Adipocyte (in vitro differentiated cells): ENCODE data around the gene KCNA2.

Experiments used
- DNase-seq: peaks from one replicate; pipeline ENCODE4 v3.0.0-alpha.2; 2015; ENCODE audit warnings: low read depth
- H3K27me3 ChIP-seq: replicated peaks from 2 replicates; pipeline ENCODE4 v1.7.0; 2013; ENCODE audit warnings: mild to moderate bottlenecking, low read length, moderate library complexity; ENCODE audit not compliant: control insufficient read depth, insufficient read depth
- H3K36me3 ChIP-seq: 2 replicates; pipeline ENCODE4 v1.7.0; 2013; ENCODE audit warnings: low read length, mild to moderate bottlenecking, moderate library complexity; ENCODE audit not compliant: control insufficient read depth, insufficient read depth, severe bottlenecking
- H3K4me1 ChIP-seq: 2 replicates; pipeline ENCODE4 v1.7.0; 2013; ENCODE audit warnings: mild to moderate bottlenecking, low read length, moderate library complexity; ENCODE audit not compliant: control insufficient read depth, insufficient read depth
- H3K4me3 ChIP-seq: 2 replicates; pipeline ENCODE4 v1.7.0; 2013; ENCODE audit warnings: mild to moderate bottlenecking, low read length, moderate library complexity
- H3K9ac ChIP-seq: 2 replicates; pipeline ENCODE4 v1.7.0; 2013; ENCODE audit warnings: mild to moderate bottlenecking, low read length, moderate library complexity
- H3K9me3 ChIP-seq: 2 replicates; pipeline ENCODE4 v1.7.0; 2013; ENCODE audit warnings: mild to moderate bottlenecking, low read length, moderate library complexity; ENCODE audit not compliant: control insufficient read depth

The KCNA2 gene

DNA sequence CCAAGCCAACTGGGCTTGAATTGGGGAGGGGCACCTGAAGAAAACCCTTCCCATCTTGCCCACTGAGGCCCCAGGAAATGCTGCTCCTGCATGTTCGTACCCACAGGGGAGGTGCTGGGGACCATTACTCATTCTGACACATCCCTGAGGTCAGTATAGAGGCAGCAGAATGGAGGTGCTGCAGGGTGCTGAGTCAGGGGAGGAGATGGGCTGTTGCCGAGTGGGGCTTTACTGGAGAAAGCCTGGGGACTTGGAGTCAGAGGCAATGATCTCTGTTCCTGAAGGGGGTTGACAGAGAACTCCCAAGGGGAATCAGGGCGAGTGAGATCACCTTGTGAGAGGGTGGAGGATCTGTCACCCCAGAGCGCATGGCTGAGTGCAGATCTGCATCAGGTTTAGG lies 47.0 kb downstream of the KCNA2 start:
- H3K36me3 ChIP-seq: no peaks in the 10 kb centered on the region
- peaks cover 68% of the 10 kb centered on the region for H3K27me3 ChIP-seq
- H3K4me1 ChIP-seq: peaks cover 7% of the 10 kb centered on the region
- no peak overlapping the region for H3K9ac ChIP-seq
- no peaks in the 10 kb centered on the region for H3K9me3 ChIP-seq
- DNase-seq: no peak
- no peak overlapping the region for H3K4me3 ChIP-seq

DNA sequence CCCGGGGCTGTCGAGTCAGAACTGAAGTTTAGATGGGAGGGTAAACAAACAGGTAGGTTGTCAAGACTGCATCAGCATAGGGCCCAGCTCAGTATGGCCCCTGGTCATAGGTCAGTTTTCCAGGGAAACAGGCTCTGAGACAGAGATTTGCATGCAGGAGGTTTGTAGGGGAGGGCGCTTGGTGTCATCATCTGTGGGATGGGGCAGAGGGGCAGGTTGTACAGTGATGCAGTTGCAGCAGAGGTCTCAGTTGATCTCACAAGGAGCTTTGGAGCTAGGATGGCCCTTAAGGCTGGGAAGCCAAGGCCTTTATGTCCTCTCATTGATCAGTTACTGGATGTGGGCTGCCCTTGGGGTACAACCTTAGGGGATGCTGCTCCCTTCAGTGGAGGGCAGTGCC lies 48.7 kb downstream of the KCNA2 start:
- DNase-seq: no peak
- H3K36me3 ChIP-seq: no peaks in the 10 kb centered on the region
- H3K9me3 ChIP-seq: no peaks in the 10 kb centered on the region
- H3K4me3 ChIP-seq: no peak overlapping the region
- peaks cover 7% of the 10 kb centered on the region for H3K4me1 ChIP-seq
- H3K27me3 ChIP-seq: peaks cover 62% of the 10 kb centered on the region
- H3K9ac ChIP-seq: no peak overlapping the region

DNA sequence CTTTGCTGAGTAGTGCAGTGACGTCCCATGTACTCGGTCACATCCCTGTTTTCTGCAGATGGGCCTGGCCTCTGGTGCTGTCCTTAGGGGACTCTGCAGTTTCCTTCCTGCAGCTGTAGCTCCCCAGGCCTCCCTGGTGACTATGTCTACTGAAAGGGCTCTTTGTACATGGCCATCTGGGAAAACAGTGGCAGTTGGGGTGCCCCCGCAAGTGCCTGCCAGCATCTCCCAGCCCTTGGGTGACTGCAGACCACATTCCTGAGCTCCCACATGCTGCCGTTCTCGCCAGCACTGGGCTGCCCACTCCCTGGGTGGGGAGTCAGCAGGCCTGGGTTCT lies 49.7 kb downstream of the KCNA2 start:
- H3K36me3 ChIP-seq: no peaks in the 10 kb centered on the region
- DNase-seq: no peak
- peaks cover 69% of the 10 kb centered on the region for H3K27me3 ChIP-seq
- H3K4me3 ChIP-seq: no peak overlapping the region
- no peaks in the 10 kb centered on the region for H3K9me3 ChIP-seq
- no peak overlapping the region for H3K9ac ChIP-seq
- H3K4me1 ChIP-seq: peaks cover 7% of the 10 kb centered on the region

DNA sequence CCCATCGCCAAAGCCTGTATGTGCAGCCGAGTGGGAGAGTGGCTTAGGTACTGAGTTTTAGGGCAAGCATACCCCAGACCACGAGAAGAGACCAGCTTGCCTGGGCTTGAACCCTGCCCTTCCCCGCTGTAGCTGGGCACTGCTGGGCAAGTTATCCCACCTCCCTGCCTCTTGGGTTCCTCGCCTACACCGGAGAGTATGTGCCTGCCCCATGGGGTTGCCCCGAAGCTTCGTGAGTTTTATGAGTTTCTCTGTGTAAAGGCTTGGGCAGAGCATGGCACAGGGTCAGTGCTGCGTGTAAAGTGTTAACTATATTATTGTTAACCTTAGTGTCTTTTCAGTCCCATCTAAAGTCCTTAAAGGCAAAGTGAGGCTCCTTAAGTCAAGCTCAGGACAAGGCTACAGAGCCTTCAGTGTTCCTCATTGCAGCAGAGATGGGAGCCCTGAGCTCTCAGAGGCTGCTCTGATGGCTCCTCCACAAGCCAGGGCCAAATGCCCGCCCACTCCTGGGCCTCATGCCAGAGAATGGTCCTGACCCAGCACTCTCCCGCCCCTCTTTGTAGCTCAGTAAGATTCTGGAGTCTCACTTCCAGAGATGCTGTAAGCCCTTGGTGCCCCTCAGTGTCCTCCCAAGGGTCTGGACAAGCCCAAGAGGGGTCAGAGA lies 50.2 kb downstream of the KCNA2 start:
- Histone ChIP-seq H3K36me3 (no peaks in the 10 kb centered on the region), H3K9me3 (no peaks in the 10 kb centered on the region), H3K4me3 (peak overlapping the region; percentile 47), H3K4me1 (peaks cover 7% of the 10 kb centered on the region), H3K27me3 (peaks cover 74% of the 10 kb centered on the region), H3K9ac (no peak overlapping the region)
- DNase-seq: no peak

DNA sequence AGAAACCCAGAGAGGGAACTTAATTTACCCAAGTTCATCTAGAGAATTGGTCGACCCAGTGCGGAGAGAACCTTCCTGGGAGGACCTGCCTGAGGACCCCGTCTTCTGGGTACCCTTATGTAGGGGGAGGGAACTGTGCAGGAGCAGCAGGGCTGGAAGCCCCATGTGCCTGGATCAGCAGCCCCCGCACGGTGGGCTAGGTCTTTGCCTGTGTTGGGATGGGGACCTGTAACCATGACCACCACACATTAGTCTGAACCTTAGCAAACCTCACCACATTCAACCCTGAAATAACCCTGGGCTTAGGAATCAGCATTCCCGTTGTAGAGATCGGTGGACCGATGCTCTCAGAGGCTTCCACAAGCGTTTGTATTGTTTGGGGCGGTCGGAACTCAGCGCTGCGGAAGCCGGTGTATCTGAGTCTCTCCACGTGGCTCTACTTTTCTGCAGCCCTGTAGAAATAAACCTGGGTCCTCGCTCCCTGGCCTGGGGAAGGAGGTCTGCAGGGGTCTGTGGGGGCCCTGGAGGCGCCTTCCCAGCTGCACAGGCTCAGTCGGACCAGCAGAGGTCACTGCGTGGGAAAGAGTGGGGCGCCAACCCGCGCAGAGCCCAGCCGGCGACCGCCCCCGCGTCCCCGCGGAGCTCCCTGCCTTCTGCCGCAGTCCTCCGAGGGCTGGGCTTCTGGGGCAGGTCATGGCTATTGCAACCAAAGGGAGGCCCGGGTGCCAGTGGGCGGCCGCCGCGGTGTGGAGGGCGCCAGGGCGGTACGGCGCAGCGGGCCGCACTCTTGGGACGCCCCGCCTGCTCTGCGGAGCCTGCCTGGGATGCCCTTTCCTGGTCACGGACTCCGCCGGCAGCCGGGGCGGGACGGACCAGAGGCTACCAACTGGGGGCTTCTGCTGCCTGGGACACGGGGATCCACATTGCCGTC lies 51.0 kb downstream of the KCNA2 start:
- Histone ChIP-seq H3K4me3 (peak overlapping the region; percentile 47), H3K36me3 (no peaks in the 10 kb centered on the region), H3K9ac (no peak overlapping the region), H3K4me1 (peaks cover 7% of the 10 kb centered on the region), H3K27me3 (peaks cover 74% of the 10 kb centered on the region), H3K9me3 (no peaks in the 10 kb centered on the region)
- DNase-seq: peak; percentile 38

DNA sequence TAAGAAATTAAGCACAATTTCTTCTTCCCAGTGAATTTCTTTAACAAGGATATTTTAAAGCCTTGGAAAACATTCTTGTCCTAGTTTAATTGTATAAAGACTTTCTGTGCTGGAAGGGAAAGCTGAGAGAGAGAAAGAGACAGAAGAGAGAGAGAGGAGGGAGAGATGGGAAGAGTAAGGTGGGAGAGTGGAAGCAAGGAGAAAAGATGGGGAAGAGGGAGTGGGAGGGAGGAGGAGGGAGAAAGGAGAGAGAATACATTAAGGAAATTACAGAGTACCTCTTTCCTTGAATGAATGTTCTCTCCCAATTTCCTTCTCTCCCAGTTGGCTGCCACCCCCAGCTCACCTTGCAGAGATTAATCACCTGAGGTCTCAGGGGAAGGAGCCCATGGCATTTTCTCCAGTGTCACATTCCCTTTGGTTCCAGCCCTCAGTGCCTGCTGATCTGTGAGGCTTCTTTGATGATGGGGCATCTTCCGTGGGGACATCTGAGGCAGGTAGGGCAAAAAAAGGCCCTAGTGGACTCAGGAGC lies 54.8 kb downstream of the KCNA2 start:
- Histone ChIP-seq H3K27me3 (peaks cover 79% of the 10 kb centered on the region), H3K36me3 (no peaks in the 10 kb centered on the region), H3K4me1 (peaks cover 7% of the 10 kb centered on the region), H3K9me3 (no peaks in the 10 kb centered on the region), H3K4me3 (no peak overlapping the region), H3K9ac (no peak overlapping the region)
- DNase-seq: no peak

DNA sequence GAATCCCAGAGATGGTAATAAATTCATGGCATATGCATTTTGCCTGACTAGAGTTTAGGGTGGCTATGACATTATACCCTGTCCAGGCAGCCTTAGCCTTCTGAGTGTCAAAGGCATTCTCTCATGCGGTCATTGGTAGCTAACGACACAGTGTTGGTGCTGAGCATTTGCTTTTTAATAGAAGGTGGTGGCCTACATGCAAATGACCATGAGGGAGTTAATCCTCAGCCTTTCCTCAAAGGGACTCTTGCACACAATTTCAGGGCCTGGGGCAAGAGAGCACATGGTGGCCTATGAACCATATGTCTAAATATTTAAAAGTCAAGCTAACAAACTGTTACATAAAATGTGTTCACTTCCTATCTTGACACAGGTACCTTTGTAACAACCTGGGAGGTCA lies 56.3 kb downstream of the KCNA2 start:
- Histone ChIP-seq H3K9me3 (no peaks in the 10 kb centered on the region), H3K9ac (no peak overlapping the region), H3K27me3 (peaks cover 81% of the 10 kb centered on the region), H3K4me1 (no peaks in the 10 kb centered on the region), H3K36me3 (no peaks in the 10 kb centered on the region), H3K4me3 (no peak overlapping the region)
- no peak for DNase-seq

DNA sequence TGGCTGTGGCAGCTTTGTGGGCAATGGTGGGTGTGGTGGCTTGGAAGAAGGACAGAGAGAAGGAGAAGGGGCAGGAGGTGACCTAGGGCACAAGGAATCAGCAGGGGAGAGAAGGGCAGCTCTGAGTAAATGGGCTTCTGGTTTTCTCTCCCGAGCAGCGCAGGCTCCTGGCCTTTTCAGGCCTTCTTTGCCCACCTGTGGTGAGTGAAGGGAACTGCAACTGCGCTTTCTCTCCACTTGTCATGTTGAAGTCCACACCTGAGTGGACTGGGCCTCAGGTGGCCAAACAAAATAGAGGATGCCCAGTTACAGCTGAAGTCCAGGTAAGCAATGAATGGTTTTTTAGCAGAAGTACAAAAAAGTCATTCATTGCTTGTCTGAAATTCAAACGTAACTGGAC lies 57.8 kb downstream of the KCNA2 start:
- Histone ChIP-seq H3K4me3 (no peak overlapping the region), H3K9ac (no peak overlapping the region), H3K36me3 (no peaks in the 10 kb centered on the region), H3K27me3 (peaks cover 83% of the 10 kb centered on the region), H3K4me1 (no peaks in the 10 kb centered on the region), H3K9me3 (no peaks in the 10 kb centered on the region)
- peak; percentile 13 for DNase-seq

DNA sequence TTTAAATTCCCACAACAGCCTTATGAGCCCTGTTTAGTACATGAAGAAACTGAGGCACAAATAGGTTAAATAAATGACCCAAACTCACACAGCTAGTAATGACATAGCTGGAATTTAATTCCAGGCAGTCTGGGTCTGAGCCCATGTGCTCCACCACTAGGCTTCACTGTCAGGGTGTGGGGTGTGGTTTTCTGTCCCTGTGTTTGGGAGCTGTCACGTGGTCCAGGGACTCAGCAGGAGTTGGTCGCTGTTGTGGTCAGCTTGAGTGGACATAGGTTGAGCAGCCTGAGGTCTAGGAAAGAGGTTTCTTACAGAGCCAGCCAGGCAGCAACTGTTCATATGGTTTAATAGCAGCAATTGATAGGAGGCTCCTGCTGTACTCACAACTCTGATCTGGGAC lies 59.1 kb downstream of the KCNA2 start:
- H3K4me3 ChIP-seq: no peak overlapping the region
- H3K4me1 ChIP-seq: no peaks in the 10 kb centered on the region
- H3K36me3 ChIP-seq: no peaks in the 10 kb centered on the region
- H3K27me3 ChIP-seq: peaks cover 73% of the 10 kb centered on the region
- no peaks in the 10 kb centered on the region for H3K9me3 ChIP-seq
- DNase-seq: no peak
- no peak overlapping the region for H3K9ac ChIP-seq

DNA sequence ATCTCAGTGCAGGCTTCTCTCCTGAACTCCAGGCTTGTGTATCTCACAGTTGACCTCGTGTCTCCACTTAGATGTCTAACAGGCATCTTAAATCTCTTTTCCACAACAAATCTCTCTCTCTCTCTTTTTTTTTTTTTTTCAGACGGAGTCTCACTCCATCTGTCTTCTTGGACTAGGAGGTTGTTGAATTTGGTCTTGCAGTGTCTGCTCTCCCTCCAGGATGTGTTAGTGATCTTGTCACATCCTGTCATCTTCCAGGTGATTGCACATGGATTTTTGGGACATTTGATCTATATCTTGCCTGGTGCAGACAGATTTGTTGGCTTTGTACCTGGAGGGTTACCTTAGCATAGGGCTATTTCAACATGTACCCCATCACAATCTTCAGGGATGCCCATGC lies 60.7 kb downstream of the KCNA2 start:
- no peak for DNase-seq
- Histone ChIP-seq H3K4me1 (no peaks in the 10 kb centered on the region), H3K36me3 (no peaks in the 10 kb centered on the region), H3K9me3 (no peaks in the 10 kb centered on the region), H3K9ac (no peak overlapping the region), H3K27me3 (peaks cover 66% of the 10 kb centered on the region), H3K4me3 (no peak overlapping the region)

DNA sequence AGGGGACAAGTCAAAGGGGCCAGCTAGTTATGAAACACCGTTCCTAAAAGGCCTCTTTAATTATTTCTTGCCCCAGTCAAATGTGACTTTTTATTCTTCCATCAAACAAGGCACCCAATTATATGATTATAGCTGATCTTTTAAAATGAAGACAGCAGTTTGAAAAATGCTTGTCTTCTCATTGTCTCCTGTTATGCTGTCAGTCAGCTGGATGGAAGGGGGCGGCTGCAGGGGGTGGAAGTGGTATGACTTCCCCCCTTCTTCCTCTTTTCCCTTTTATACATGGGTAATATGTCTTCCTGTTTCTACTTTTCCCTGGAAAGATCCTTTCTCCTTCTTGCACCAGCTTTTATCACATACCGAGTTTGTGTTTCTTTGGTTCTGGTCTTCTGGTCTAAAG lies 61.4 kb downstream of the KCNA2 start:
- Histone ChIP-seq H3K36me3 (no peaks in the 10 kb centered on the region), H3K9ac (no peak overlapping the region), H3K9me3 (no peaks in the 10 kb centered on the region), H3K4me3 (no peak overlapping the region), H3K27me3 (peaks cover 58% of the 10 kb centered on the region), H3K4me1 (no peaks in the 10 kb centered on the region)
- no peak for DNase-seq
